Measurements from ENCODE around the gene TYW1B. TPM values are rescaled to one million over a fixed set of nuclear protein-coding genes. Genes with fewer than 3 reads are reported as not detected.
"Not testable (repeated sequence)": the region's sequence is repeated elsewhere in the genome, so short reads cannot be mapped to it uniquely, and the experiment has no call there.

TYW1B gene
- polyA plus RNA-seq, 10 donors, result 4.3 to 13.3 (median 5.4) TPM

DNA sequence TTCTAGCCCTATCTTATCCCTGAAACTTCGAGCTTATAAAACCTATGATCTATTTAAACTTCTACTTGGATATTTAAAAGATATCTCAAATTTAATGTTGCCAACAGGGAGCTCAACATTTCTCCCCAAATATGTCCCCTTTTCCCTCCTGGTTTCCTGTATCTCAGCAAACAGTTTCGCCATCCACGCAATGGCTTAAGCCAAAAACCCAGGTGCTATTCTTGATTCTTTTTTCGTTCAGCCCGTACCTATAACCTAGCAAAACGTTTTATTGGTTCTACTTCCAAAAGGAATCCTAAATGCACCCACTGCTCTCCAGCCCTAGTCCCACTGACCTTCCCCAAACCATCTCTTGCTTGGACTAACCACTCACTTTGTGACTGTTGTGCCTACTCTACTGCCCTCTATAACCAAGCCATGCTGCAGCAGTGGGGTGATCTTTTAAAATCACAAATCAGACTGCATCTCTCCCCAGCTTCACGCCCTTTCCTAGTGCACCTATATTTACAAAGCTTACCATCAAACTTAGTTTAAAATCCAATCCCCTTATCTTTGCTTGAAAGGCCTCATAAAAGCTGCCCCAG is 201.5 kb downstream of the TYW1B start:
- DNase-seq, result not testable (repeated sequence)

DNA sequence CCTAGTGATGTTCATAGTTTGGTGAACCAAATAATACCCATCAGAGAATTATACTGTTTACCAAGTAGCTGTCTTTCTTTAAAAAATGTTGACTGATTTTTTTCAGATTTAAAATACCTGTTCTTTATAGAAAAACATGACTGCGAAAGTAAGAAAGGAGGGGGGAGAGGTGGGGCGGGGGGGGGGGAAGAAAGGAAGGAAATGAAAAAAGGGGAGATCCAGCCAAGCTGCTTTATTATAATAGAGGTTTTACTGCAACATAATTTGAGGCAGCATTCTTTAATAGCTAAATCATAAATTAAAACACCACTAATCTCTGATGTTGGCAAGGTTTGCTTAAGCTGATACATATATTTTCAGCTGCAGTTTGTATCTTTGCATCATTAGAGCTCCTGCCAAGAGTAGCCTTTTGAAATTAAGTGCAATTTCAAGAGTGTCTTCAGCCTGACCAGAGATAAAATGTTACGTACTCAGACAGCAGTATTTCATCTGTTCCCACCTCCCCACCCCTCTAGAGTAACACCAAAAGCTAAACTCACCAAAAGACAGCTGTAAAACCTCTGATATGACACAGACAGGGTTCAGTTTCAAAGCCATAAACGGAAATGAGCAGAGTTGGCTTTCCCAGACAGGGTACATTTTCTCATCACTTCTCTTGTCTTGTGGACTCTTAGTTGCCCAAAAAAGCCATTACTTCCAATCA is 202.1 kb downstream of the TYW1B start:
- DNase-seq, result not testable (repeated sequence)

DNA sequence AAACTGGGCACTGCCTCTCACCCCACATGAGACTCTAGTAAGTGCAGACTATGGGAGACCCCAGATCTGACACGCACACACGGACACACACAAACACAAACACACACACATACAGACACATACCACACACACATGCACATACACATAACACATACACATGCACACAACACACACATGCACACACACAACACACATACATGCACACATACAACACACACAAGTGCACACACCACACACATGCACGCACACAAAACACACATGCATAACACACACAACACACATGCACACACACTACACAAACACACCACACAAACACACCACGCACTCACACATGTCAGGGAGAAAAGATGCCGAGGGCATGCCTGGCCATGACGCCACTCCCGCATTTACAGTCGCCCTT is 205.5 kb downstream of the TYW1B start:
- DNase-seq, result no peak

DNA sequence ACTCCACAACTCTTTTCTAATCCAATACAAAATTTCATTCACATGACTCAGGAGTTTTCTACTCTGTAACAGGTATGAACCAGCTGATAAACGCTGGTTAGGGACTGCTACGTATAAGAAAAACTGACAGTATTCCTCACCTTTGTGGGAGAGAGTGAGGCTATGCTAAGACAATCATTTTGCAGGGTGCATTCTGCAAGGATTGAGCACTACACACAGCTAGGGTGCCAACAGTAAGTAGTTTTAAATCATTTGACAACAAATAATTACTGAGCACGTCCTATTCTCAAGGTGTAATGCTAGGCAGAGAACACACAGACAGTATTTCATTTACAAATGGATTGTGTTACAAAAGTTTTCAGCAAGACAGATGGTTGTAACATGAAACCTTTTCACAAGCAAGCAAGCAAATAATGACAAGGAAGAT is 206.2 kb downstream of the TYW1B start:
- not testable (repeated sequence) for DNase-seq

DNA sequence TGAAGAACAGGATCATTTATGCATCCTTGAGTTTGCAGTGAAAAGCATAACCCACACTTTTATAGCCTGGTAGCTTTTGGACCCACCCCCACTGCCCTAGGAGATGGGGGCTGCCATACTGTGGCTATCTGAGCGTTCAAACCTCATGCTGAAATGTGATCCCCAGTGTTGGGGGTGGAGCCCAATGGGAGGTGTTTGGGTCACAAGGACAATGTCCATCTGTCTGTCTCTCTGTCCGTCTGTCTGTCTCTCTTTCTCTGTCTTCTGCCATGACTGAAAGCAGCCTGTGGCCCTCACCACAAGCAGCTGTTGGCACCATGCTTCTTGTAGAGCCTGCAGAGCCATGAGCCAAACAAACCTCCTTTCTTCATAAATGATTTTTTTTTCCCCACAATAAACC is 207.1 kb downstream of the TYW1B start:
- DNase-seq, result not testable (repeated sequence)

DNA sequence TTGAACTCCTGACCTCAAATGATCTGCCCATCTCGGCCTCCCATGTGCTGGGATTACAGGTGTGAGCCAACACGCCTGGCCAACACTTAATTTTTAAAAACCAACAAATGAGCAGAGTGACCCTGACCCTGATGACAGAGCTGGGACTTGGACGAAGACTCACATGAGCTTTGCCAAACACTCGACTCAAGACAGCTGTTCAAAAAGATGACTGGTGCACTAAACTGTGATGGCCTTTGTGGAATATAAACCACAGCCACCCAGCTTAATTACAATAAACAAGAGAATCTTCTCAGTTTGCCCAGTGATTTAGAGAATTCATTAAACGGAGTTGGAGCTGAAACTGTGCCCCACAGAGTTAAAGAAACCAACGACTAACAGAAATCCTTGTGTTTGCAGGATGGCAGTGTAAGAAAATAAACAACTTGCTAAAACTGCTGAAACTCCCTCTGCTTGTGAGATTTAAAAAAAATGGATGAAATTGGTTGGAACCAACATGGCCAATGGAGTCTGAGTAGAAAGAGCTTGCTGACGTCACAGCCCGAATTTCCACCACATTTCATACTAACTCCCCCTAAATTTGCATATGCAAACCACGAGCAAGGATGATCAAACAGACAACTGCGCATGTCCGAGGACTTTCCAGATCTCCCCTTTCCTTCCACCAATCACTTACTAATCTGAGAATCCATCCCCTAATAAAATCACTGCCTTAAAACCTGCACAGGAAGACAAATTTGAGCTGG is 209.4 kb downstream of the TYW1B start:
- peak; percentile 10 to 28 (median 26) for DNase-seq

DNA sequence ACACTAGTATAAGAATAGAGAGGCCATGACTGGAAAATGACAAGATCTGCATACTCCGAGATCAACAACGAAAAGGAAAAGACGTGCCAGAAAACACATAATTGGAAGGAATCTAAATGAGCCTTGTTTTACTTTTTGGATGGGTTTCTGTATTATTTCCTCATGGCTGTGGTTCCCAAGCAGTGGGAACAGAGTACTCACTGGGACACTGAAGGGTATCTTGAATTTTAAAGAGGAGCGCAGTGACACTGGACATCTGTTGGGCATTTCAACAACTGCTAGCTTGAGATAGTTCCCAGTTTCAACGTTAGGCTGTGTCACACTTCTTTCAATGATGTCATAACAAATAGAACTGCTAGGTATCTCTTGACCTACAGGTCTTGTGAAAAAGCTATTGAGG is 218.2 kb downstream of the TYW1B start:
- DNase-seq, result not testable (repeated sequence)

DNA sequence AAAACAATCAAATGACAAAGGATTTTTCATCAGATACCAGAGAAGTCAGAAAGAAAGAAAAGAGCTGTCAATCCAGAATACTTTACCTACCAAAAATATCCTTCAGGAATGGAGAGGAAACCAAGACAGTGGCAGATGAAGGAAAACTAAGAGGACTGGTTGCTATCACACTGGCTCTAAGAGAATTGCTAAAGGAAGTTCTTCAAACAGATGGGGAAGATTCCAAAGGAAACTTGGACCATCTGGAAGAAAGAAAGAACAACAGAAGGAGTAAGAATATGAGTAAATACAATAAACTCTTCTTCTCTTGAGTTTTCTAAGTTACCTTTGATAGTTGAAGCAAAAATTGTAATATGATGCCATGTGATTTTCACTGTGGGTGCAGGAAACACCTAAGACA is 220.0 kb downstream of the TYW1B start:
- not testable (repeated sequence) for DNase-seq

DNA sequence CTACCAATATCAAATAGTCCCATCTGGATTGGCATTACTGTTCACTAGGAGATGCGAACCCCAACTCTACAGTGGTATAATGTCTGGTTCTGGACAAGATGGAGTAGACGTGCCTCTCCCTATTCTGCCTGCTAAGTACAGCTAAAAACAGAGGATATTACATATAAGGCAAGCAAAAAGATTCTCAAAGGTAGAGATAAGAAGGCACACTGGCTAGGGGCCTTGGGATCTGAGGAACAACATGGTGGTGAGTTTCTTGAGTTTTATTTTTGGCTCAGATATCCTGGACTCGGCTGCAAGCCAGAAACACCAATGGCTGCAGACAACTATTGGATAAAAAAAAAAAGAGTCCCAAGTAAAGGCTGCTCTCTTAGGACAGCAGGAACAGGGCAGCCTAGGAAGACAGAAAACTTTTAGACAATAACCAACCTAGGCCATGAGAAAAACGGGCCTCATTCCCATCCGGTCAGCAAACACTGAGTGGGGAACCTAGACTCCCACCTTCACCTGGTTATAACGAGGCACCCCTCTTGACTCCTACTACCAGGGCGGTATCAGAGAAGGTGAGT is 222.1 kb downstream of the TYW1B start:
- not testable (repeated sequence) for DNase-seq

DNA sequence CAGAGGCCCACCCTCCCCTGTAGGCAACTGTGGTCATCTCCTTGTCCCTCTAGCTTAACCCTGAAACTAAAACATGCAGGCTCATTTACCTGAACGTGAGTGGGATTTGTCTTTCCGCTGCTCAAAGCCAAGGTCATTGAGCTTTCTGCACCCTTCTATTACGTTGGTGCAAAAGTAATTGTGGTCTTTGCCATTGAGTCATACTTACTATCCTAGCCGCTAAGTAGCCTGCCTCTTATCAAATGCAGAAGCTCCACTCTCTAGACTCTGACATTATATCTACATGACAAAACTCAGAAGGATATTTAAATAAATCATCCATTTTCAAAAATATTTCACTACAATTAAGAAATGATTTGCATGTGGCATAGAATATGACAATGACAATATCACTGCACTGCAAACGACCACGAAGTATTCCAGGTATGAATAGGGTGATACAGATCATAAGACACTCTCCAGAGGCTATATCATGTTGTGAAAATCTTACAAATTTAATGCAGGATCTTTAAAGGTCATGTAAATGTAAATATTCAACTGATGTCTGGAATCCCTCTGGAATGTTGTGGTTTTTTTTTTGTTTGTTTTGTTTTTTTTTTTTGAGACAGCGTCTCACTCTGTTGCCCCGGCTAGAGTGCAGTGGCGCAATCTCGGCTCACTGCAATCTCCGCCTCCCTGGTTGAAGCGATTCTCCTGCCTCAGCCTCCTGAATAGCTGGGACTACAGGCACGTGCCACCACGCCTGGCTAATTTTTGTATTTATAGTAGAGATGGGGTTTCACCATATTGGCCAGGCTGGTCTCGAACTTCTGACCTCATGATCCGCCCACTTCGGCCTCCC is 223.0 kb downstream of the TYW1B start:
- not testable (repeated sequence) for DNase-seq

DNA sequence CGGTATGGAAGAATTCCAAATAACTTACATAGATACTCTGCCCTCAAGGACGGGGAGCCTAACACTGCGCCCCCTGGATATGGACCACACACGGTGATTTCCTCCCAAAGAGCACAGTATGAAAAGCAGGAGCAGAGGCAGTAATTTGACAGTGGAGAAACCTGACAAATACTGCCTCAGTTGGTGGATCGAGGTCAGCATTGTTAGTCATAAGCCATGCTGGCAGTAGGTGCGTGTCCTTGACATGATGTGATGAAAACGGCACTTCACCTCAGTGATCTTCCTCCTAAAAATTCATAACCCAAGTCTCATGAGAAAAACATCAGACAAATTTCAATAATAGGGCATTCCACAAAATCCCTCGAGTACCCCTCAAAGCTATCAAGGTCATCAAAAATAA is 224.5 kb downstream of the TYW1B start:
- DNase-seq, result not testable (repeated sequence)

DNA sequence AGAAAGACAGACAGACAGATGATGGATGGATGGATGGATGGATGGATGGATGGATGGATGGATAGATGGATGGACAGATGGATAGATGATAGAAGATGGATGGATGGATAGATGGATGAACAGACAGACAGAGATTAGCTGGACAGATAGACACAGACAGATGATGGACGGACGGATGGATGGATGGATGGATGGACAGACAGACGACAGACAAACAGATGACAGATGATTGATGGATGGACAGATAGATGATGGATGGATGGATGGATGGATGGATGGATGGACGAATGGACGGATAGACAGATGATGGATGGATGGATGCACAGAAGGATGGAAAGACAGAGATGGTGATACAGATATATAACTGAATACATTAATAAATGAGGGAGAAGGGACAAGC is 224.9 kb downstream of the TYW1B start:
- DNase-seq, result no peak

DNA sequence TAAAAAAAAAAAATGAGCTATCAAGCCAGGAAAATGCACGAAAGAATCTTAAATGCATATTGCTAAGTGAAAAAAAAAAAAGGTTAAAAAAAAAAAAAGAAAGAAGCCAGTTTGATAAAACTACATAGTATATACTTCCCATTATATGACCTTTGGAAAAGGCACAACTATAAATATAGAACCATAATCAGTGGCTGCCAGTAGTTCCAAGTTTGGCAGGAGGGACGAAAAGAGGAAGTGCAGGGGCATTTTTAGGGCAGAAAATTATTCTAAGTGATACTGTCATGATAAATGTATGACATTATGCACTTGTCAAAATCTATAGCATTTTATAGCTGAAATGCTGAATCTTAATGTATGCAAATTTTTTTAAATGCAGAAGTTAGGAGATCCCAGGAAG is 226.3 kb downstream of the TYW1B start:
- DNase-seq, result not testable (repeated sequence)

DNA sequence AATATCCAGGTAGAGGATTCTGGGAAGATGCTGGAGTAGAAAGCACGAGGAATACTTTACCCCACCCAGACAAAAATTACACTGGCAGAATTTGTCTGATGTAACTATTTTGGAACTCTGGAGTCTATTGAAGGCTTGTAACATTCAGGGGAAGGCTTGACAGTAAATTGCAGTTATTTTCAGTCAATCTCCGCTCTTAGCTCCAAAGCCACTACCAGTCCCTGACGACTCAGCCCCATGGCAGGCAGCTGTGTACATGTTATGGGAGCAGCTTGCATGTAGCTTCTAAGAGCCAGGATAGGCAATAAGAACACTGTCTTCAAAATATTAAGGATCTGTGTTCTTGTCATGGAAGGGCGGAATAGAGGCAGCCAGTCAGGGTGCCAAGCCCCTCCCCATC is 238.0 kb downstream of the TYW1B start:
- not testable (repeated sequence) for DNase-seq

DNA sequence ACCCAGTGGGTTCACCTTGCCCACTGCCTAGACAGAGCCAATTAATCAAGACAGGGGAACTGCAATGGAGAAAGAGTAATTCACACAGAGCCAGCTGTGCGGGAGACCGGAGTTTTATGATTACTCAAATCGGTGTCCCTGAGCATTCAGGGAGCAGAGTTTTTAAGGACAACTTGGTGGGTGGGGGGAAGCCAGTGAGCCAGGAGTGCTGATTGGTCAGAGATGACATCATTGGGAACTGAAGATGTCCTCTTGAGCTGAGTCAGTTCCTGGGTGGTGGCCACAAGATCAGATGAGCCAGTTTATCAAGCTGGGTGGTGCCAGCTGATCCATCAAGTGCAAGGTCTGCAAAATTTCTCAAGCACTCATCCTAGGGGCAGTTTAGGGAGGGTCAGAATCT is 240.7 kb downstream of the TYW1B start:
- not testable (repeated sequence) for DNase-seq

DNA sequence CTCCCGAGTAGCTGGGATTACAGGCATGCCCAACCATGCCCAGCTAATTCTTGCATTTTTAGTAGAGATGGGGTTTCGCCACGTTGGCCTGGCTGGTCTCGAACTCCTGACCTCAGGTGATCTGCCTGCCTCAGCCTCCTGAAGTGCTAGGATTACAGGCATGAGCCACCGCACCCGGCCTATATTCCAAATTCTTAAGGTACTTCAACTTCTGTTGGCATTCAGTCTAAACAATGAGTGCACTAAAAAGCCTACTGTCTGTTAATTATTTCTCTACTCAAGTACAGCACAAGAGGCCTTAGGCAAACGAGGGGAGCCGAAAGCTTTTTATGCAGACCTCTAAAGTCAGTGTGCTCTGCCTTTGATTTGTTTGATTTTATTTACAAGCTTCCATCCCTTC is 243.4 kb downstream of the TYW1B start:
- not testable (repeated sequence) for DNase-seq

DNA sequence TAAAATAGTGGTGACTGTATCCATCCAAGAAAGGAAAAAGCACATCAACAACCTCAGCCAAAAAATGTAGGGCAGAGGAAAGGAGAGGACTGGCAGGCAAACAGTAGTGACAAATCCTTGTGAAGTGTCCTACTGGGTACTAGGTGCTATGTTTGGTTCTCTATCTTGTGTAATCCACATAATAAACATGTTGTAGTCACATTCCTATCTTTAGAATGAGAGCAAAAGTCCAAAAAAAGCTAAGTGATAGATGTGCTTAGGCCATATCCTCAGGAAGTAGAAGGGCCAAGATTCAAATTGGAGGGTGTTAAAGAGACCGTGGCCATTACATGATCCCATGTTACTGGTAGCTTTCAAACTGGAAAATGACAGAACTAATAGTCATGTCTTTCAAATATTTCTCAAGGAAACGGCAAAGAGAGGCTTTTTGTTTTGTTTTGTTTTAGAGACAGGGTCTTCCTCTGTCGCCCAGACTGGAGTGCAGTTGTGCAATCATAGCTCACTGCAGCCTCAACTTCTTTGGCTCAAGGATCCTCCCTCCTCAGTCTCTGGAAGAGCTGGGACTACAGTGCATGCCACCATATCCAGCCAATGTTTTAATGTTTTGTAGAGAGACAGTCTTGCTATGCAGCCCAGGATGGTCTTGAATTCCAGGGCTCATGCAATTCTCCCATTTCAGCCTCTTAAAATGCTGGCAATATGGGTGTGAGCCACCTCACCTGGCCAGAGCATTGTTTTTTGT is 244.2 kb downstream of the TYW1B start:
- DNase-seq, result not testable (repeated sequence)

DNA sequence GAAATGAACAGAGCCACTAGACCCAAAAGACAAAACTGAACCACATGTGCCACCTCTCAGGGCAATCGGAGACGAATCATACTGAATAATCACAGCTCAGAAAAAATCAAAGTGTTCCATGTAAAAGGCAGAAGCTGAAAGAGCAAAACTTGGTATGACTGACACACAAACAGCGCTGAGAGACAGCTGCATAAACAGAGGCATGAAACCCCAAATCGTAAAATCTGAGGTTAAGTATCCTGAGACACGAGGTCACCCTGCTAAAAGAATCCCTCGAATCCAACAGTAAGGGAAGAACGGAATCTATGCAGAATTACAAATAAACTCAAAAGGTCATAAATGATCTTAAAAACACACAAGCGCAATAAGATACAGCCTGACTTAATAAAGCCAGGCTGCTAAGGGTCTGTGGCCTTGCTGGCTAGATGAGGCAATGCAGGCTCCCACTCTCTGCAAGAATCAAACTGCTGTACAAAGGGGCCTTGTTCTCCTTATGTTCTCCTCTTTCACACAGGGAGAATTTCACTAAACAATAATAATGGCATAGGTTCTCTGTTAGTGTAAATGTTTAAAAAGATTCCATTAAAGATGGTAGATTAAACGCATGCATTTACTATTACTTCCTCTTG is 247.7 kb downstream of the TYW1B start:
- peak in 1 of 3 donors; percentile 4 for DNase-seq

DNA sequence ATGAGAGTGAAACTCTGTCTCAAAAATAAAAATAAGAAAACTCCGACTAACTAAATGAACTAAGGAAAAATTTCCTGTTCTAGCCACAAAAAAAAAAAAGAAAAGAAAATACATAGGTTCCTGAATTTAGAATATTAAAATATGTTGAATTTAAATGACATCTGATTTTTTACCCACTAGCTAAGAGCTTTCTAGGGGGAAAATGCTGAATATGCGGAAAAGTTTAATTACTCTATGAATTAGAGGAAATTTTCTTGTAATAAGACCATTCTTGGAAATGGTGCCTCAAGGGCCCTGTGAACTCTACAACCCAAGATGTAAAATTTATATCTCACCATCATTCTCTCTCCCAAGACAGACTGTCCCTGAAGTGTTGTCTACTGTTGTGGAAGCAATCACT is 250.9 kb downstream of the TYW1B start:
- DNase-seq, result peak in 1 of 3 donors; percentile 5

DNA sequence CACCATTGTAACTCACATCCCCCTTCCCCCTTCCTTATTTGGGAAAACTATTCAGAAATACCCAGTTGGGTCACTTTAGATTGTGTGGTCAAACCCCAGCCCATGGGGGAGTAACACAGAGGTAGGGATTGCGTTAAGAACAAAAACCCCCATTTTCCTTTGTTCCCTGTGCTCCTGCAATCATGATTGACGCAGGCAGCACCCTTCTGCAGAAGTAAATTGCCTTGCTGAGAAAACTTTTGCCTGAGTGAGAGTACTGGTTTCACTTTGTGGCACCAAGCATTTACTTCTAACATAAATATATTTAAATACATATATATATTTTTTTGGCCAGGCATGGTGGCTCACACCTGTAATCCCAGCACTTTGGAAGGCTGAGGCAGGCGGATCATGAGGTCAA is 266.0 kb downstream of the TYW1B start:
- DNase-seq, result not testable (repeated sequence)
